HG03196 (cell line): ENCODE results near the gene SYNC.
"Not testable (repeated sequence)": the region's sequence is repeated elsewhere in the genome, so short reads cannot be mapped to it uniquely, and the experiment has no call there.

Experiments
- ATAC-seq: cut with Tn5 transposase; IDR thresholded peaks from one replicate; pipeline ENCODE4 v1.9.1; 2021; ENCODE audit not compliant: unreplicated experiment

SYNC gene

GRCh38 chr1:32724678-32725614 lies 22.4 kb upstream of the SYNC start:
- no peak for ATAC-seq

- no peak for ATAC-seq
Measured at GRCh38 chr1:32719681-32720275, 17.2 kb upstream of the SYNC start.

DNA sequence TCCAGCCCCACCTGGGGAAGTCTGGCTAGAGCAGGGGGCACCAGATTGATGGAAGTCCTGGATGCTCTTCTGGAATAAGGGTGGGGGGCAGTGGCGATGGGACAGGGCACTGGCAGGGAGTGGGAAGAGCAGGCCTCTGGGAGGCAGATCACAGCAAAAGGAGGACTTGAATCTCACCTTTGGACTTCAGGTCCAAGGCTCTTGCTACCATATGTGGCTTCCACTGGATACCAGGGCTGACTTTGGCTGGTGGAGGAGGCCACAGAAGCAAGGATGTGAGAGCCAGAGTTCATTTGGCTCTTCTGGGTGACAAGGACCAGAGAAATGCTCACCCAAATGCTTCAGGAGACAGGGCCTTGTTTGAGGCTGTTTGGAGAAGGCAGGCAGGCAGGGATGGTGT lies 16.0 kb upstream of the SYNC start:
- no peak for ATAC-seq

DNA sequence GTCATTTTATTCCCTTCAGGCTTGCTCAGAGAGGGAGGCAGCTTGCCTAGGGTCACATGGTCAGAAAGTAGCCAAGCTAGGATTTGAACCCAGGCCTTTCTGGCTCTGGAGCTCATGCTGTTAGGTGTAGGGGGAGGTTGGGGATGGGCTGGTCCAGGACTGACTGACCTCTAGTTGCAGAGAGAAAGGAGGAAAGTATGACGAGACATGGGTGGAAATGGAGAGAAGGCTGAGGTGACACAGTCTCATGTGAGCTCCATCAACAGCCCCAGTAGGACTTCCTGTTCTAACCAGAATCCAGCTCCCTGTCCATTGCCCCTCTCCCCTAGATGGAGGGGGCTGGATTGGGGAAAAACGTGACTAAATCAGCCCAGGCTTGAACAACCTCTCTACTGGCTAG lies 15.5 kb upstream of the SYNC start:
- no peak for ATAC-seq

- ATAC-seq, result no peak
Measured at GRCh38 chr1:32717503-32717902, 14.9 kb upstream of the SYNC start.

GRCh38 chr1:32716312-32717148 lies 14.0 kb upstream of the SYNC start:
- no peak for ATAC-seq

DNA sequence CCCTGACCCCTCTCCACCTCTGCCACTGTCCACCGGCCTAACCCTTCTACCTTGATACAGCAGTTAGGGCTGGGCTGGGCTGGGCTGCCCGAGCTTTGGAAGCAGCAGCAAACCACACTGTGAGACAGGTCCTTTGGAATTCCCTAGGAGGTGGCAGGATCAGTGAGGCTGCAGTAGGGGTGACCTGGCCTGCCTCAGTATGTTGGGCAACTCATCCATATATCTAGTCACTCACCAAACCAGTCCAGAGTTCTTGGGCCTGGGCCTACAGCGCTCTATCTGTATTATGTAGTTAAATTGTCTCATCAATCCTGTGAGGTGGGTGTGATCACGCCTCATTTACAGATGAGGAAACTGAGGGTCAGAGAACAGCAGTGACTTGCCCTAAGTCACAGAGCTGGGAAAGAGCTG lies 13.3 kb upstream of the SYNC start:
- no peak for ATAC-seq

DNA sequence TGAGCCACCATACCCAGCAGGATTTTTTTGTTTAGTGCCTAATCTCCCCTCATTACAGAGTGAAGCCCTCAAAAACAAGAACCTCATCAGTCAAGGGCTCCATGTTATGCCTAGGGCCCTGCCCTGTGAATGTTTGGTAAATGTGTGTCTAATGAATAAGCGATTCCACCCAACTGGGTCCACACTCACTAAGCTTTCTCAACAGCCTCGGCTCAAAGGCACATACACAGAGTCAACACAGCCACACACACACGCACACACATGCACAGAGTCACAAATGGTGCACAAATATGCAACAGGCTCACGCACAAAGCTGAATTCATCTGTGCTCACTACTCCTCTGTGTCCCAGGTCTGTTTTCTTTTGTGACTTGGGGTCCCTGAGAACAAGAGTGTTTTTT lies 11.7 kb upstream of the SYNC start:
- ATAC-seq, result no peak

DNA sequence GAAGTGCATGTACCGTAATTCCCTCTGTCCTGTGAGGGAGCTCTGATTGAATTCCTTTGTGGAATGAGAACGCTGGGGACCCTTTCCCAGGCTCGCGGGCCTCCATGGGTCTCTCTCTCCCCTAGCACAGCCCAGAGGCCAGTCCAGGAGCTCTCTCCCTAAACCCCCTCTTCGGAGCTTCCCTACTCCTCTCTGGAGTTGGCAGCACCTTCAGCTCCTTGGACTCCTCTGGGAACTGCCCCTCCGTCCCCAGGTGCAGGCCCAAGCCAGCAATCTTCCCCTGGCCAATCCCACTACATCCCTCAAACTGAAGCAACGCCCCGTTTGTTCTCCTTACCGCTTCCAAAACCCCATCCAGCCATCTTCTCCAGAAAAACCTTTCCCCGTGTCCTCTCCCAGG lies 10.5 kb upstream of the SYNC start:
- ATAC-seq, result no peak

GRCh38 chr1:32711221-32711620 lies 8.7 kb upstream of the SYNC start:
- not testable (repeated sequence) for ATAC-seq

DNA sequence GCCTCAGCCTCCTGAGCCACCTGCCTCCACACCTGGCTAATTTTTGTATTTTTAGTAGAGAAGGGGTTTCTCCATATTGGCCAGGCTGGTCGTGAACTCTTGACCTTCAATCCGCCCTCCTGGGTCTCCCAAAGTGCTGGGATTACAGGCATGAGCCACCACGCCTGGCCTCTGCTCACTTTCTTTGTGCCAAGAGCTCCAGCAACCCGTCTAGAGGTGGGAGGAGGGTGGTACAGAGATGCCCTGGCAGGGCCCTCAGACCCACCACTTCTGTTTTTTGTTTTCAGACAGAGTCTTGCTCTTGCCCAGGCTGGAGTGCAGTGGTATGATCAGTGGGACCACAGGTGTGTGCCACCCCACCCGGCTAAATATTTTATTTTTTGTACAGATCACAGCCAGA lies 6.9 kb upstream of the SYNC start:
- no peak for ATAC-seq

DNA sequence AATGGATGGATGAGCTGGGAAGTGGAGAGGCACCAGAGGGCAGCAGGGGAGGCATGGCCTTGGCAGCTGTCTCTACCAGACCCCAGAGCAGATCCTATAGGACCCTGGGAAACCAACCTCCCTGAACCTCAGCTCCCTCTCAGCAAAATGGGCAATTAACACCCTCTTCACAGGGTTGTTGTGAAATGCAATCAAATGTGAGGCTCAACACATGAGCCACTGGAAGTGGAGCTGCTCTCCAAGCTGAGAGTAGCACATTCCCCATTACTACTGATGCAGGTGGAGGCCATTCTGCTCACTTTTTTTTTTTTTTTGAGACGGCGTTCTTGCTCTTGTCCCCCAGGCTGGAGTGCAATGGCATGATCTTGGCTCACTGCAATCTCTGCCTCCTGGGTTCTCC lies 6.5 kb upstream of the SYNC start:
- ATAC-seq, result no peak

DNA sequence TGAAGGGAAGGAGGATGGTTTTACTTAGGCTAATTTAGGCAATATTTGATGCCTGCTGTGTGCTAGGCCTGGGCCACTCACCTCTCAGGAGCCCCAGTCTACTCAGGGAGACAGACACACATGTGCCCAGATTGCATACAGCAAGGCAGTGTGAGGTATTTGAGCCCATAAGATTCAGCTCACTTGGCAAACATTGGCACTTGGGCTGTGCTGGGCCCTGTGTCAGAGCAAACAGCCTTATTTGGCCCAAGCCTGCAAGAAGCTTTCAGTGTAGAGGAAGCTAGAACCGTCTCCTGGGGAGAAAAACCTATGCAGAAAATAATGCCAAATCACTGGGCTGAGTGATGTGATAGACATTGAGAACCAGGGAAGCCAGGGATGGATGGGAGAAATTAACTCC lies 3.9 kb upstream of the SYNC start:
- ATAC-seq, result no peak

DNA sequence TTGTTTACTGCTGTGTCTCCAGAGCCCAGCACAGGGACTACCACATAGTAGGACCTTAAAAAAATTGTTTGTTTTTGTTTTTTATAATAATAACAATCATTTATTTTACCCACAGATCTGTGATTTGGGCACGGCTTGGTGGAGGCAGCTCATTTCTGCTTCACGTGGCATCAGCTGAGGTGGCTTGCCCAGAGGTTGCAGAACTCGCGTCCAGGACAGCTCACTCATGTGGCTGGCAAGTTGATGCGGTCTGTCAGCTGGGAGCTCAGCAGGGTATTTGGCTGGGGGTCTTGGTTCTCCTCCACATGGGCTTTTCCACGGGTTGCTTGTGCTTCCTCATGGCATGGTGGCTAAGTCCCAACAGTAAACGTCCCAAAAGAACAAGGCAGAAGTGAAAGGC lies 2.9 kb upstream of the SYNC start:
- ATAC-seq, result no peak

DNA sequence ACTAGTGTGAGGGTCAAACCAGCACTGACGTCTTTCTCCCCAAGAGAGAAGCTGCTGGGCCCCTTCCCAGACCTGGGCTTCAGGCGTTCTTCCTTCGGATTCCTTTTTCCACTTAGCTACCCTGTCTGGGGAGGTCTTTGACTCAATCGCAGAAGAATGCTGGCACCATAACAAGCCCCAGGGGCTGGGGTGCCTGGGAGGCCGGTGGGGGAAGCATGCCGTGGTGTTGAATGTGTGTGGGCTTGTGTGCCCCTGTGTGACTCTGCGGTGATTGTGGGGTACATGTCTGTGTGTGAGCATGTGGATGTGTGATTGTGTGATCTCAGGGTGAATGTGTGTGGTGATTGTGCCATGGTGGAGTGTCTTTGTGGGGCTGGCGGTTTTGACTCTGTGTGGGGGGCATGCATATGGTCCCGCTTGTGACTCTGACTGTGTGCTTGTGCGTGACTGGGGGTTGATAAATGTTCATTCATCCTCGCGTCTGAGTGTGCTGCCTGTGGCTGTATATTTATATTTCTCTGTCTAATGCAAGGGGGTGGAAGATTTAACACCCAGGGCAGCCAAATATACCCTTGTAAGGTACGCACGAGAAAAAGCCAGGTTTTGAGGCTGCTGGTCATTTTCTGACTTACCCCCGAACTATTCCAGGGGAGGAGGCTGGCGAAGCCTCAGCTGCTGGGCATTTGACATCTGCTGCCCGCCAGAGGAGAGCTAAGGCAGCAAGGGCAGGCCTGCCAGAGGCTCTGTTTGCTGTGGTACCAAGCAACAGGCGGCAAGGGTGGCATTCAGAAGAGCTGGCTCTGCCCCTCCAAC lies 1.1 kb upstream of the SYNC start:
- ATAC-seq, result no peak

DNA sequence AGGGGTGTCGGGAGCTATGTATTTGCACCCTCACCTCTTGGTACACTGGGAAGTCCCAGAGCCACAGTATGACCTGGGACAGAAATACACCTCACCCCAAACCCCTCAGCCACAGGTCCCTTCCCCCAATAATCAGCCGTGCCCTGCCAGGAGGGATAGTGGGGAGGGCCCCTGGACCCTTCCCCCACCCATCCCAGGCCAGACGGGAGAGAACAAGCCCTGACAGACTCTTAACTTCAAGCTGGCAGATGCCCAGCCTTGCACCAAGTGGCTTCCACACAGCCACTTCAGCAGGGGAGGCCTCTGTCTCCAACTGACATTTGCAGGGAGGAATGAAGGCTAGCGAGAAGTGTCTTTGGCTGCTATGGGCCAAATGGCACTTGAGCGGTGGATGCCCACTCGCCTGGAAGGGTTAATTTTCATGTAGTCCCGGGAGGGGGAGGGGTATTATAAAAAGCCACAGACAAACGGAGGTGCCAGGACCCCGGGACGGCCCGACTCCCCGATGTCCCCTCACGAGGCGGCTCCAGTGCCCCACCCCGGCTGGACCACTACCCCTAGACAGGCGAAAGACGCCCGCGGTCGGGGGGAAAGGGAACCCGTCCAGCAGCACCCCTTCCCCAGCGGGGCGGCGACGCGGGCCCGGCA lies 495 bp downstream of the SYNC start:
- no peak for ATAC-seq

GRCh38 chr1:32701421-32701911 lies 1.1 kb downstream of the SYNC start:
- no peak for ATAC-seq

DNA sequence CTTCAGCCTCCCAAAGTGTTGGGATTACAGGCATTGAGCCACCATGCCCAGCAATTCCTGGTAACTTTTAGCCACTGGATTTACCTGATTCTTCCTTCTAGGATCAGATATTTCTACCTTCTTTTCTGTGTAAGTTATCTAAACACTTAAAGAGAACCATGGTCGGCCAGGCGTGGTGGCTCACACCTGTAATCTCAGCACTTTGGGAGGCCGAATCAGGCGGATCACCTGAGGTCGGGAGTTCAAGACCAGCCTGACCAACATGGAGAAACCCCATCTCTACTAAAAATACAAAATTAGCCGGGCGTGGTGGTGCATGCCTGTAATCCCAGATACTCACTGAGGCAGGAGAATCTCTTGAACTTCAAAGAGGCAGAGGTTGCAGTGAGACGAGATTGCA lies 5.6 kb downstream of the SYNC start:
- ATAC-seq, result not testable (repeated sequence)

DNA sequence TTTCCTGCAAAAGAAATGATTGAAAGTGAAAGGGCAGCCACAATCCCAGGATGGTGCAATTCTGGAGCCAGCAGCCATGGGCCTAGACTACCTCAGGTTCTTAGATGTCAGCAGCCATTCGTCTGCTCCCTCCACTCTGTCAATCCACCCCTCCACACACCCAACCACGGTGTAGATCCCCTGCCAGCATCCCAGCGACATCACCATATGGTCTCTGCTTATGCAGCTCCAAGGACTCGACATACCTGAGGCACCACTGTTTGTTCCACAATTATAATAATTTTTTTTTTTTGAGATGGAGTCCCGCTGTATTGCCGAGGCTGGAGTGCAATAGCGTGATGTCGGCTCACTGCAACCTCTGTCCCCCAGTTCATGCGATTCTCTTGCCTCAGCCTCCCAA lies 6.5 kb downstream of the SYNC start:
- no peak for ATAC-seq
